Karpas-422 (cell line): ENCODE measurements around the gene IFT80. TPM values are rescaled to one million over a fixed set of nuclear protein-coding genes. Genes with fewer than 3 reads are reported as not detected.

Experiments used
- DNase-seq: peaks from one replicate; pipeline ENCODE4 v3.0.0-alpha.2; 2015
- H2AFZ ChIP-seq: fragments of 200-600 bp; sonication (generic); 2 replicates; pipeline ENCODE4 v1.6.1; 2014; ENCODE audit warnings: antibody characterized with exemption, low read length, mixed read lengths
- H3K27ac ChIP-seq: fragments of 200-600 bp; sonication (generic); 2 replicates; pipeline ENCODE4 v1.5.1; 2014; ENCODE audit warnings: mild to moderate bottlenecking, low read length, moderate library complexity
- H3K27me3 ChIP-seq: fragments of 200-600 bp; sonication (generic); 2 replicates; pipeline ENCODE4 v1.6.1; 2014; ENCODE audit warnings: low read length, mixed read lengths
- H3K36me3 ChIP-seq: fragments of 200-600 bp; sonication (generic); 2 replicates; pipeline ENCODE4 v1.6.1; 2014; ENCODE audit warnings: low read length, mixed read lengths; ENCODE audit not compliant: insufficient read depth
- H3K4me1 ChIP-seq: fragments of 200-600 bp; sonication (generic); 2 replicates; pipeline ENCODE4 v1.6.1; 2014; ENCODE audit warnings: mild to moderate bottlenecking, low read length, mixed read lengths
- H3K4me2 ChIP-seq: fragments of 200-600 bp; sonication (generic); 2 replicates; pipeline ENCODE4 v1.6.1; 2014; ENCODE audit warnings: low read length, low read depth, mild to moderate bottlenecking; ENCODE audit not compliant: poor library complexity, severe bottlenecking
- H3K4me3 ChIP-seq: fragments of 200-600 bp; sonication (generic); 2 replicates; pipeline ENCODE4 v1.5.1; 2014; ENCODE audit warnings: mild to moderate bottlenecking, antibody characterized with exemption, low read length, mixed read lengths
- H3K79me2 ChIP-seq: fragments of 200-600 bp; sonication (generic); 2 replicates; pipeline ENCODE4 v1.6.1; 2014; ENCODE audit warnings: mild to moderate bottlenecking, low read length, mixed read lengths
- H3K9ac ChIP-seq: fragments of 200-600 bp; sonication (generic); 2 replicates; pipeline ENCODE4 v1.6.0; 2014; ENCODE audit warnings: low read length
- H3K9me2 ChIP-seq: fragments of 200-600 bp; sonication (generic), shearing (Covaris generic); replicated peaks from 2 replicates; pipeline ENCODE4 v1.6.0; 2014; ENCODE audit warnings: mild to moderate bottlenecking, low read length, moderate library complexity; ENCODE audit not compliant: insufficient read depth
- H3K9me3 ChIP-seq: fragments of 300-700, 200-600 bp; sonication (generic); 2 replicates; pipeline ENCODE4 v1.6.1; 2014; ENCODE audit warnings: low read length, mixed read lengths
- H4K20me1 ChIP-seq: fragments of 200-600 bp; sonication (generic); 2 replicates; pipeline ENCODE4 v1.6.1; 2014; ENCODE audit warnings: mild to moderate bottlenecking, antibody characterized with exemption, low read length, low read depth; ENCODE audit not compliant: insufficient read depth
- total RNA-seq: library from RNA; depleted of rRNA; stranded (reverse); fragments of >200 nt; shearing (Covaris generic); gene quantifications from 2 replicates; pipeline ENCODE4 v1.2.3, GENCODE V29; 2014; ENCODE audit warnings: low replicate concordance

The IFT80 gene
- total RNA-seq, 1 experiment from 2014 or later, result 40.7 TPM

DNA sequence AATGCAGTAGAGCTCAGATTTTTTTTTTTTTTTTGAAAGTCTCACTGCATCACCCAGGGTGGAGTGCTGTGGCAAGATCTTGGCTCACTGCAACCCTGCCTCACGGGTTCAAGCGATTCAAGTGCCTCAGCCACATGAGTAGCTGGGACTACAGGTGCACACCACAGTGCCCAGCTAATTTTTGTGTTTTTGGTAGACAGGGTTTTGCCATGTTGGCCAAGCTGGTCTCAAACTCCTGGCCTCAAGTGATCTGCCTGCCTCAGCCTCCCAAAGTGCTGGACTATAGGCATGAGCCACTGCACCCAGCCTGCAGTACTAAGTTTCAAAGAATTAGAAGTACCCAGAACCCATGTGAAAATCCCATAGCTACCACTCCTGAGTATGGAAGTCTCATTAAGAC lies 36.1 kb upstream of the IFT80 start:
- H3K4me3 ChIP-seq, result no peak overlapping the region
- H3K4me1 ChIP-seq, result no peaks in the 10 kb centered on the region
- H3K9me2 ChIP-seq, result no peaks in the 10 kb centered on the region
- peaks cover 85% of the 10 kb centered on the region for H3K79me2 ChIP-seq
- no peaks in the 10 kb centered on the region for H3K9me3 ChIP-seq
- H3K9ac ChIP-seq, result no peak overlapping the region
- H3K27ac ChIP-seq, result no peak overlapping the region
- no peak overlapping the region for H3K4me2 ChIP-seq
- no peaks in the 10 kb centered on the region for H4K20me1 ChIP-seq
- H3K36me3 ChIP-seq, result peaks cover 83% of the 10 kb centered on the region
- DNase-seq, result no peak
- no peaks in the 10 kb centered on the region for H3K27me3 ChIP-seq
- H2AFZ ChIP-seq, result no peak overlapping the region

DNA sequence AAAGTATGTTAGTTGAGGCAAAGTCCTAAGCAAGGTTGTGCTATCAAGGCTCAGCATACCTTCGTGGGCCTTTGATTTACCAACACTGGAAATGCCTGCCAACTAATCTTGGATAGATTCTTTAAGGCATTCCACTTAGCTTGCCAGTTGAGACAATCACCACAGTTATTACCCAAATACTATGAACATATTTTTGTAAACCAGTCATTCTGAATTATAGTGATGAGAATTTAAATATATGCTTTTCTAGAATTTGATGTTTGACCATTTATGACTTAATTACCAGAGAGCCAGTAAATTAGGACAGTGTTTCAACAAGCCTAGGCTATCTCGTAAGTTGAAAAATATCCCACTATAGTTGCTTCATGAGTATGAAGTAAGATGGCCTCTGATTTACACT lies 35.0 kb upstream of the IFT80 start:
- H3K36me3 ChIP-seq, result peaks cover 81% of the 10 kb centered on the region
- no peaks in the 10 kb centered on the region for H3K9me2 ChIP-seq
- H3K27me3 ChIP-seq, result no peaks in the 10 kb centered on the region
- no peak for DNase-seq
- no peaks in the 10 kb centered on the region for H3K9me3 ChIP-seq
- no peaks in the 10 kb centered on the region for H3K4me1 ChIP-seq
- H3K79me2 ChIP-seq, result peaks cover 78% of the 10 kb centered on the region
- H2AFZ ChIP-seq, result no peak overlapping the region
- no peak overlapping the region for H3K4me3 ChIP-seq
- H3K9ac ChIP-seq, result no peak overlapping the region
- no peak overlapping the region for H3K27ac ChIP-seq
- H3K4me2 ChIP-seq, result no peak overlapping the region
- no peaks in the 10 kb centered on the region for H4K20me1 ChIP-seq

DNA sequence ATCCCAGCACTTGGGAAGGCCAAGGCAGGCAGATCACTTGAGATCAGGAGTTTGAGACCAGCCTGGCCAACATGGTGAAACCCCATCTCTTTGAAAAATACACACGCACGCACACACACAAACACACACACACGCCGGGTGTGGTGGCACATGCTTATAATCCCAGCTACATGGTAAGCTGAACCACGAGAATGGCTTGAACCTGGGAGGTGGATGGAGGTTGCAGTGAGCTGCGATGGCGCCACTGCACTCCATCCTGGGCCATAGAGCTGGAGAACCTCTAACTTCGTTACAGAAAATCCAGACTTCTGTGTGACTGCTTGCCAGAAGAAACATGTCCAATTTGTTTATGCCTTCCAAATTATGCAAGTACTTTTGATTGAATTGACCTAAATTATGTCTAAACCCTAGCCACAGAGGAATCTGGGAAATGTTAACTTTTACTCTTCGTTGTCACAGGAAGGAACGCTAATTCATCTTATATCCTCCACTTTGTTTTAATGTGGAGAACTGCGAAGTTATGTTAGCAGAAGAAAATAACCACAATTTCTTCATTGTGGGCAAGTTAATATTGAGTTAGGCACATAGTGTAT lies 28.9 kb upstream of the IFT80 start:
- Histone ChIP-seq H3K9ac (no peak overlapping the region), H3K36me3 (peaks cover 87% of the 10 kb centered on the region), H3K27ac (no peak overlapping the region), H3K4me3 (no peak overlapping the region), H3K4me2 (no peak overlapping the region), H3K4me1 (no peaks in the 10 kb centered on the region), H3K9me2 (no peaks in the 10 kb centered on the region), H4K20me1 (no peaks in the 10 kb centered on the region), H3K79me2 (peaks cover 82% of the 10 kb centered on the region), H3K27me3 (no peaks in the 10 kb centered on the region), H3K9me3 (no peaks in the 10 kb centered on the region), H2AFZ (no peak overlapping the region)
- no peak for DNase-seq

DNA sequence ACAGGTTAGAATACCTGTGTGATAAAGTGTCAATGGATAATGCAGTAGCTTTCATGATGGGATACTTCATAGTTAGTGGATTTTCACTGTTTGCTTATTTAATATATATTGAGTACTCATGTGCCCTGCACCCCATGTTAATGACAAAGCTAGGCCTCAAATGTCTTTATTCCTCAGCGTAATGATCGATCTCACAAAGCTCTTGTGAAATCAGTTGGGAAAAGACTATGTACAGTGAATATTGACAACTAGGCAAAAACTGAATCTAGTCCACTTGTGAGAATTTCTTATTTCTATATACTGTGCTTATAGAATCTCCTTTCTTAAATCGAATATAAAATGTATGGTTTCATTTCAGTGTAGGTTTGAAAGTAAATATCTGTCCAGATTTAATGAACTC lies 18.3 kb upstream of the IFT80 start:
- Histone ChIP-seq H3K9ac (no peak overlapping the region), H3K9me3 (no peaks in the 10 kb centered on the region), H3K79me2 (peaks cover 86% of the 10 kb centered on the region)

DNA sequence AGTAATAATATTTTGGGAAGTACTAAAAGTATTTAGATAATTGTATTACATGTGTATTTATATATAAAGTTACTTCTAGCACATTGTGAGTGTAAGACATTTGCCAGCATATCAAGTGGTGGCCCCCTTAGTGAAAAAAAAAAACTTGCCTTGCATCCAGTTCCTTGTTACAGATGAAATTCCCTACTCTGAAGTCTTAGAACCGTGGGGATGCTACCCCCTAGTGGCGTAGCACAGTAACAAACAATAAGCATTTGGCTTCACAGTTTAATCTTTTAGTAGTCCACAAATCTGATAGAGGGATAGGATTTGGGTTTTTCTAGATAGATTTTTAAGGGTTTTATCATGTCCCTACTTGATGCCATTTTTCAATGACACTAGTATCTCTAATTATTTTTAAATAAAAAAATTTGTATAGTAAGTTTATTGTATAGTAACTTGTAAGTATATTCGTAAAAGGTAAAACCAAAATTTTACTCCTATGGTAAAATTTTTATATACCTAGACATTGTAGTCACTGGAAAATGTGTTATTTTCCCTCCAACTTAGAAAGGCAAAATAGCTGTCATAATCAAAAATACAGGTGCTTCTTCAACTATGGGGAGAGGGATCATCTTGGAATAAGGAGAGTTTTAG lies 14.7 kb upstream of the IFT80 start:
- no peak overlapping the region for H3K27ac ChIP-seq
- no peak overlapping the region for H3K4me3 ChIP-seq
- H3K4me2 ChIP-seq, result no peak overlapping the region
- no peak overlapping the region for H3K9ac ChIP-seq
- H3K79me2 ChIP-seq, result peaks cover 86% of the 10 kb centered on the region
- H3K4me1 ChIP-seq, result no peaks in the 10 kb centered on the region
- H3K9me2 ChIP-seq, result no peaks in the 10 kb centered on the region
- H2AFZ ChIP-seq, result no peak overlapping the region
- H3K27me3 ChIP-seq, result no peaks in the 10 kb centered on the region
- H4K20me1 ChIP-seq, result peaks cover 4% of the 10 kb centered on the region; the same call in 1 of the 2 replicates
- no peaks in the 10 kb centered on the region for H3K9me3 ChIP-seq
- H3K36me3 ChIP-seq, result peaks cover 82% of the 10 kb centered on the region
- peak; percentile 83 for DNase-seq

More for the DNA sequence above, 18.3 kb upstream of the IFT80 start:
- Histone ChIP-seq H4K20me1 (peaks cover 4% of the 10 kb centered on the region; the same call in 1 of the 2 replicates), H3K27me3 (no peaks in the 10 kb centered on the region), H3K4me3 (no peak overlapping the region), H2AFZ (no peak overlapping the region), H3K27ac (no peak overlapping the region), H3K4me2 (no peak overlapping the region), H3K9me2 (no peaks in the 10 kb centered on the region), H3K36me3 (peaks cover 87% of the 10 kb centered on the region), H3K4me1 (no peaks in the 10 kb centered on the region)
- no peak for DNase-seq

DNA sequence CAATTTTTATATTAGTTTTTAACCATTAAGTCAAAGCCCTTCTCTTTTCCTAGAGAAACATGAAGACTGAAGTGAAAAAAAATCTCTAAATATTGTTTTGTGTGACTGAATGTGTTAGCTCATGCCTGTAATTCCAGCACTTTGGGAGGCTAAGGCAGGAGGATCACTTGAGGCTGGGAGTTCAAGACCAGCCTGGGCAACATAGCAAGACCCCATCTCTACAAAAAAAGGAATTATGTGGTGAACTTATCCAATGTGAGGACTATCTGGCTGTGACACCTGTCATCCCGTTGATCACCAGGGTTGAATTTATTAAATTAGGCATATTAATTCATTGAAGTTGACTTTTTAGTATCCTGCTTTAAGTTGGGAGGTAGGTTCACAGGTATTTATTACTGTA lies 13.5 kb upstream of the IFT80 start:
- no peak overlapping the region for H3K27ac ChIP-seq
- no peaks in the 10 kb centered on the region for H3K9me2 ChIP-seq
- H3K79me2 ChIP-seq, result peaks cover 87% of the 10 kb centered on the region
- H4K20me1 ChIP-seq, result peaks cover 4% of the 10 kb centered on the region; the same call in 1 of the 2 replicates
- peaks cover 79% of the 10 kb centered on the region for H3K36me3 ChIP-seq
- H3K27me3 ChIP-seq, result no peaks in the 10 kb centered on the region
- no peak overlapping the region for H3K4me2 ChIP-seq
- no peaks in the 10 kb centered on the region for H3K9me3 ChIP-seq
- no peak overlapping the region for H3K4me3 ChIP-seq
- no peak overlapping the region for H3K9ac ChIP-seq
- no peaks in the 10 kb centered on the region for H3K4me1 ChIP-seq
- no peak overlapping the region for H2AFZ ChIP-seq
- no peak for DNase-seq

DNA sequence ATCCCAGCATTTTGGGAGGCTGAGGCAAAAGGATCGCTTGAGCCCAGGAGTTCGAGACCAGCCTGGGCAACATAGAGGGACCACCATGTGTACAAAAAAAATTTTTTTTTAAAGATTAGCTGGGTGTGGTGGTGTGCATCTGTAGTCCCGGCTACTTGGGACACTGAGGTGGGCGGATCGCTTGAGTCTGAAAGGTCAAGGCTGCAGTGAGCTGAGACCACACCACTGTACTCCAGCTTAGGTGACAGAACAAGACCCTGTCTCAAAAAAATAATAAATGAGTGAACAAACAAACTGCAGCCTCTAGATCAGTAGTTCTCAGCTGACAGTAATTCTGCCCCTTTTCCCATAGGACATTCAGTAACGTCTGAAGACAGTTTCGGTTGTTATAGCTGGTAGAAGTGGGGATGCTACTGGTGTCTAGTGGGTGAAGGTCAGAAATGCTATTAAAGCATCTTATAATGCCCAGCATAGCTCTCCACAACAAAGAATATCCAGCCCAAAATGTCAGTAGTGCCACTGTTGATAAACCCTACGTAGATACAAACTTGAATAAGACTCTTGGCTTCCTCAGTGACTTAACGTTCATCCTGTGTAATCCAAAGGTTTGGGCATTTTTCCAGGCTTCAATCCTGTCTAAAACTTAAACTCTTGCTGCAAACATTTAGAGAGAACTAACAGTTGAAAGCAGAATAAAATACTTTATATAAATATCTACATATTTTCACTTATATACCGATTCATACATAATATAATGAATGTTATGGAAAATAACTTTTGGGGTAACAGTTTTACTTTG lies 11.0 kb upstream of the IFT80 start:
- H3K27ac ChIP-seq, result no peak overlapping the region
- no peak for DNase-seq
- no peaks in the 10 kb centered on the region for H3K9me2 ChIP-seq
- no peak overlapping the region for H3K4me2 ChIP-seq
- peaks cover 80% of the 10 kb centered on the region for H3K36me3 ChIP-seq
- no peaks in the 10 kb centered on the region for H3K9me3 ChIP-seq
- H3K9ac ChIP-seq, result no peak overlapping the region
- no peak overlapping the region for H2AFZ ChIP-seq
- H3K27me3 ChIP-seq, result no peaks in the 10 kb centered on the region
- H3K4me3 ChIP-seq, result no peak overlapping the region
- H3K4me1 ChIP-seq, result no peaks in the 10 kb centered on the region
- H4K20me1 ChIP-seq, result peaks cover 4% of the 10 kb centered on the region; the same call in 1 of the 2 replicates
- H3K79me2 ChIP-seq, result peaks cover 89% of the 10 kb centered on the region

DNA sequence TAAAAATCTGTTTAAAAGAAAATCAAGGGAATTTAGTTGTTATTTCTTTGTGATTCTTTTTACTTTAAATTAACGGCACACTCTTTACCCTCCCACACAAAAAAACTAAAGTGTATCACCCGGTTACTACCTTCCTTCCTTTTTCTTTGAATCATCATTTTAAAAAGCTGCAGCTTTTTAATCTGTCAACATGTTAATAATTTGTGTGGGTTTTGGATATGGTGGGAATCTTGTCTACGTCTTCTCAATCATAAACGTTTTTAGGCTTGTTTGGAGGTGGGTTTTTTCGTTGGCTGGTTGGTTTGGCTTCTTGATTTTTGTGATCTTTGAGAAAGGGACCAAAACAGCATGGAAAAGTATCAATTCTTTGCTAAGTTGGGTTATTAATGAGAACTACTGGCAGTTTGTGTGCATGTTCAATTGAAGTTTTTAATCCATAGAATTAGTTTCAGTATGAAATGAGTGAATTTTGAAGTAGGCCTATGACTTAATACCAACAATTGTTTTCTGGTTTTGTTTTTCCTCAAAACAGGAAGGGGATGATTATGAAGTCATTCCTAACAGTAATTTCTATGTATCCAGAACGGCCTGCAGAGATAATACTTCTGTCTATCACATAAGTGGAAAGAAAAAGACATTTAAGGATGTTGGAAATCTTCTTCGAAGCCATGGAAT lies 4.9 kb upstream of the IFT80 start:
- H3K9ac ChIP-seq, result peak overlapping the region; percentile 99; the same call in 1 of the 2 replicates
- H3K79me2 ChIP-seq, result peaks cover 94% of the 10 kb centered on the region
- H3K9me3 ChIP-seq, result no peaks in the 10 kb centered on the region
- no peak overlapping the region for H2AFZ ChIP-seq
- H3K27me3 ChIP-seq, result no peaks in the 10 kb centered on the region
- H3K9me2 ChIP-seq, result no peaks in the 10 kb centered on the region
- H3K4me3 ChIP-seq, result peak overlapping the region; percentile 97
- peak overlapping the region; percentile 71 for H3K4me2 ChIP-seq
- peaks cover 36% of the 10 kb centered on the region for H4K20me1 ChIP-seq
- DNase-seq, result no peak
- peaks cover 71% of the 10 kb centered on the region for H3K36me3 ChIP-seq
- peak overlapping the region; percentile 92; the same call in 1 of the 2 replicates for H3K27ac ChIP-seq
- H3K4me1 ChIP-seq, result peaks cover 30% of the 10 kb centered on the region
